PC-3 (cell line): Measurements from ENCODE around the gene ANXA9. TPM values are rescaled to one million over a fixed set of nuclear protein-coding genes. Genes with fewer than 3 reads are reported as not detected.

ENCODE experiments used
- ATAC-seq: fragments of 200-7000 bp; cut with Tn5 transposase; 2 replicates; pipeline ENCODE4 v1.9.1; 2020; ENCODE audit warnings: mild to moderate bottlenecking, moderate library complexity
- BruUV-seq: library from RNA; stranded (reverse); fragments of 400-500 nt; replicated peaks from 2 replicates; lab custom pipeline; 2021; lab: Mats Ljungman, UMichigan
- CTCF ChIA-PET: fragments of 300-600 bp; sonication (Branson Sonifier 250); formaldehyde crosslinking; loops from one replicate; lab custom pipeline; 2022; ENCODE audit warnings: antibody characterized with exemption; lab: Charles Lee
- POLR2A ChIA-PET: fragments of 300-600 bp; sonication (Branson Sonifier 250); formaldehyde crosslinking; loops from one replicate; lab custom pipeline; 2022; ENCODE audit warnings: antibody characterized with exemption; ENCODE audit not compliant: unreplicated experiment; lab: Charles Lee
- DNase-seq: peaks from one replicate; pipeline ENCODE4 v3.0.0-alpha.2; 2015
- H2AFZ ChIP-seq: fragments of 300-600 bp; sonication (generic); 2 replicates; pipeline ENCODE4 v1.6.0; 2016; ENCODE audit warnings: antibody characterized with exemption, low read length
- H3F3A ChIP-seq: fragments of 300-600 bp; sonication (generic); one replicate; pipeline ENCODE4 v1.6.0; 2017; ENCODE audit warnings: antibody characterized with exemption, low read length, control low read depth, mild to moderate bottlenecking; ENCODE audit not compliant: unreplicated experiment
- H3K27ac ChIP-seq: fragments of 300-600 bp; sonication (generic); 2 replicates; pipeline ENCODE4 v1.5.1; 2016; ENCODE audit warnings: mild to moderate bottlenecking, low read length
- H3K27me3 ChIP-seq: fragments of 300-600 bp; sonication (generic); 2 replicates; pipeline ENCODE4 v1.6.1; 2016; ENCODE audit warnings: low read length, mixed read lengths
- H3K36me3 ChIP-seq: fragments of 300-600 bp; sonication (generic); 2 replicates; pipeline ENCODE4 v1.6.1; 2016; ENCODE audit warnings: low read depth, mixed run types, low read length, mixed read lengths
- H3K4me1 ChIP-seq: fragments of 300-600 bp; sonication (generic); 2 replicates; pipeline ENCODE4 v1.5.1; 2016; ENCODE audit warnings: low read length; ENCODE audit not compliant: insufficient read depth
- H3K4me2 ChIP-seq: fragments of 300-600 bp; sonication (generic); 2 replicates; pipeline ENCODE4 v1.6.0; 2016; ENCODE audit warnings: low read length
- H3K4me3 ChIP-seq: fragments of 300-600 bp; sonication (generic); 2 replicates; pipeline ENCODE4 v1.5.1; 2016; ENCODE audit warnings: mild to moderate bottlenecking, low read length, mixed read lengths
- H3K79me2 ChIP-seq: fragments of 300-600 bp; sonication (generic); 2 replicates; pipeline ENCODE4 v1.6.1; 2017; ENCODE audit warnings: low read length, mixed read lengths
- H3K9ac ChIP-seq: fragments of 300-600 bp; sonication (generic); 2 replicates; pipeline ENCODE4 v1.6.0; 2016; ENCODE audit warnings: mild to moderate bottlenecking, low read length
- H3K9me2 ChIP-seq: fragments of 300-600 bp; sonication (generic); replicated peaks from 2 replicates; pipeline ENCODE4 v1.6.1; 2016; ENCODE audit warnings: mixed run types, low read length, mixed read lengths
- H3K9me3 ChIP-seq: fragments of 300-600 bp; sonication (generic); 2 replicates; pipeline ENCODE4 v1.6.1; 2016; ENCODE audit warnings: low read length, mixed read lengths
- H4K20me1 ChIP-seq: fragments of 300-600 bp; sonication (generic); 2 replicates; pipeline ENCODE4 v1.6.1; 2016; ENCODE audit warnings: low read length, mixed read lengths
- EZH2 ChIP-seq: fragments of 300-600 bp; sonication (generic); IDR thresholded peaks from one replicate; pipeline ENCODE4 v1.6.1; 2017; ENCODE audit warnings: antibody characterized with exemption, mild to moderate bottlenecking, low read length; ENCODE audit not compliant: unreplicated experiment
- EZH2phosphoT487 ChIP-seq: fragments of 300-600 bp; sonication (generic); IDR thresholded peaks from 2 replicates; pipeline ENCODE4 v1.6.1; 2018; ENCODE audit warnings: mild to moderate bottlenecking, antibody characterized with exemption, low read length, borderline replicate concordance
- intact Hi-C: fragments of 100-400 bp; cut with micrococcal nuclease; formaldehyde crosslinking; loops from 2 replicates; pipeline ENCODE4 v1.9.0; 2023
- total RNA-seq: library from RNA; depleted of rRNA; stranded (reverse); fragments of >200 nt; gene quantifications from 2 replicates; pipeline ENCODE4 v1.2.3, GENCODE V29; 2014
- TF ChIP-seq, protein P1 (sequence below): fragments of 300-600 bp; sonication (generic); conservative IDR thresholded peaks from 2 replicates; pipeline ENCODE4 v1.5.1; 2017; ENCODE audit warnings: antibody characterized with exemption, low read depth, mild to moderate bottlenecking, low read length

ANXA9 gene
- total RNA-seq, 1 experiment from 2014 or later: 0.18 TPM

DNA sequence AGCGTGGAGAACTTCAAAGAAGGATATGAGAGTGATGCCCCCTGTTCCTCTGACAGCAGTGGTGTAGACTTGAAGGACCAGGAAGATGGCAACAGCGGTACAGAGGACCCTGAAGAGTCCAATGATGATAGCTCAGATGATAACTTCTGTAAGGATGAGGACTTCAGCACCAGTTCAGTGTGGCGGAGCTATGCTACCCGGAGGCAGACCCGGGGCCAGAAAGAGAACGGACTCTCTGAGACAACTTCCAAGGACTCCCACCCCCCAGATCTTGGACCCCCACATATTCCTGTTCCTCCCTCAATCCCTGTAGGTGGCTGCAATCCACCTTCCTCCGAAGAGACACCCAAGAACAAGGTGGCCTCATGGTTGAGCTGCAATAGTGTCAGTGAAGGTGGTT is 21.4 kb upstream of the ANXA9 start:
- Histone ChIP-seq H2AFZ (no peak overlapping the region), H3K79me2 (no peaks in the 10 kb centered on the region), H3K9me3 (no peaks in the 10 kb centered on the region), H3K4me1 (no peaks in the 10 kb centered on the region), H3K36me3 (peaks cover 43% of the 10 kb centered on the region), H3K9me2 (no peaks in the 10 kb centered on the region), H3K4me3 (no peak overlapping the region), H3K27ac (no peak overlapping the region), H3F3A (no peaks in the 10 kb centered on the region), H3K27me3 (no peaks in the 10 kb centered on the region), H4K20me1 (no peaks in the 10 kb centered on the region), H3K9ac (no peak overlapping the region), H3K4me2 (no peak overlapping the region)
- CTCF ChIA-PET: no interaction called here
- intact Hi-C loops: no loop called here
- no peak for TF ChIP-seq EZH2phosphoT487
- TF ChIP-seq EZH2: no peak
- TF ChIP-seq, protein P1, sequence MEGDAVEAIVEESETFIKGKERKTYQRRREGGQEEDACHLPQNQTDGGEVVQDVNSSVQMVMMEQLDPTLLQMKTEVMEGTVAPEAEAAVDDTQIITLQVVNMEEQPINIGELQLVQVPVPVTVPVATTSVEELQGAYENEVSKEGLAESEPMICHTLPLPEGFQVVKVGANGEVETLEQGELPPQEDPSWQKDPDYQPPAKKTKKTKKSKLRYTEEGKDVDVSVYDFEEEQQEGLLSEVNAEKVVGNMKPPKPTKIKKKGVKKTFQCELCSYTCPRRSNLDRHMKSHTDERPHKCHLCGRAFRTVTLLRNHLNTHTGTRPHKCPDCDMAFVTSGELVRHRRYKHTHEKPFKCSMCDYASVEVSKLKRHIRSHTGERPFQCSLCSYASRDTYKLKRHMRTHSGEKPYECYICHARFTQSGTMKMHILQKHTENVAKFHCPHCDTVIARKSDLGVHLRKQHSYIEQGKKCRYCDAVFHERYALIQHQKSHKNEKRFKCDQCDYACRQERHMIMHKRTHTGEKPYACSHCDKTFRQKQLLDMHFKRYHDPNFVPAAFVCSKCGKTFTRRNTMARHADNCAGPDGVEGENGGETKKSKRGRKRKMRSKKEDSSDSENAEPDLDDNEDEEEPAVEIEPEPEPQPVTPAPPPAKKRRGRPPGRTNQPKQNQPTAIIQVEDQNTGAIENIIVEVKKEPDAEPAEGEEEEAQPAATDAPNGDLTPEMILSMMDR: no peak
- DNase-seq (no peak), ATAC-seq (no peak)
- BruUV-seq: no TSS peak
- POLR2A ChIA-PET: interaction anchor here (0.6 kb wide), 1 partner anchor 230 kb away, joined by 3 read pairs; the partner anchor contains the start of gene VPS72

- TF ChIP-seq EZH2phosphoT487 (no peak), EZH2 (no peak)
- TF ChIP-seq, protein P1: no peak
- H3K4me3 ChIP-seq: no peak overlapping the region
- no peaks in the 10 kb centered on the region for H3K9me2 ChIP-seq
- no peaks in the 10 kb centered on the region for H3F3A ChIP-seq
- no peak for DNase-seq
- ATAC-seq: no peak
- no peak overlapping the region for H3K9ac ChIP-seq
- no peak overlapping the region for H3K4me2 ChIP-seq
- H3K27me3 ChIP-seq: no peaks in the 10 kb centered on the region
- POLR2A ChIA-PET: no interaction called here
- CTCF ChIA-PET: no interaction called here
- H3K36me3 ChIP-seq: peaks cover 54% of the 10 kb centered on the region
- no peak overlapping the region for H3K27ac ChIP-seq
- H3K9me3 ChIP-seq: no peaks in the 10 kb centered on the region
- H2AFZ ChIP-seq: no peak overlapping the region
- H3K79me2 ChIP-seq: no peaks in the 10 kb centered on the region
- H4K20me1 ChIP-seq: no peaks in the 10 kb centered on the region
- no peaks in the 10 kb centered on the region for H3K4me1 ChIP-seq
- intact Hi-C loops: no loop called here
- no TSS peak for BruUV-seq
These were observed 20.3 kb upstream of the ANXA9 start for GRCh38 chr1:150961756-150962155.

GRCh38 chr1:150963321-150964163 is 18.6 kb upstream of the ANXA9 start:
- ChIA-PET POLR2A (no interaction called here), CTCF (interaction anchor here (0.6 to 1.0 kb wide), 2 partner anchors 32 to 109 kb away, joined by 3 read pairs; no protein-coding TSS in a partner anchor)
- H3K9me2 ChIP-seq: no peaks in the 10 kb centered on the region
- no peaks in the 10 kb centered on the region for H3K27me3 ChIP-seq
- no peak overlapping the region for H2AFZ ChIP-seq
- H4K20me1 ChIP-seq: no peaks in the 10 kb centered on the region
- DNase-seq (no peak), ATAC-seq (no peak)
- no peaks in the 10 kb centered on the region for H3F3A ChIP-seq
- no peak overlapping the region for H3K4me2 ChIP-seq
- no peak overlapping the region for H3K4me3 ChIP-seq
- no peaks in the 10 kb centered on the region for H3K4me1 ChIP-seq
- intact Hi-C loops: no loop called here
- peaks cover 72% of the 10 kb centered on the region for H3K36me3 ChIP-seq
- TF ChIP-seq, protein P1: no peak
- TF ChIP-seq EZH2phosphoT487: no peak
- no peak for TF ChIP-seq EZH2
- H3K9ac ChIP-seq: no peak overlapping the region
- no peaks in the 10 kb centered on the region for H3K9me3 ChIP-seq
- H3K79me2 ChIP-seq: peaks cover 6% of the 10 kb centered on the region
- no TSS peak for BruUV-seq
- H3K27ac ChIP-seq: no peak overlapping the region
